Neural cell (in vitro differentiated cells): ENCODE data around the gene INHBC. TPM values are rescaled to one million over a fixed set of nuclear protein-coding genes. Genes with fewer than 3 reads are reported as not detected.

Source experiments
- H2AFZ ChIP-seq: fragments of 200-600, 300-800 bp; sonication (generic), shearing (Covaris generic); 2 replicates; pipeline ENCODE4 v1.6.0; 2014; ENCODE audit warnings: low read depth, mild to moderate bottlenecking, antibody characterized with exemption, low read length, moderate library complexity
- H3F3A ChIP-seq: fragments of 200-600 bp; shearing (Covaris generic); 2 replicates; pipeline ENCODE4 v1.6.1; 2016; ENCODE audit warnings: mild to moderate bottlenecking, moderate library complexity, mixed read lengths, antibody characterized with exemption, low read length; ENCODE audit not compliant: insufficient read depth, poor library complexity, severe bottlenecking
- H3K27ac ChIP-seq: fragments of 200-600, 300-800 bp; sonication (generic), shearing (Covaris generic); 2 replicates; pipeline ENCODE4 v1.5.1; 2014; ENCODE audit warnings: mild to moderate bottlenecking, low read length, moderate library complexity
- H3K27me3 ChIP-seq: fragments of 300-800, 200-600 bp; sonication (generic), shearing (Covaris generic); 2 replicates; pipeline ENCODE4 v1.6.0; 2014; ENCODE audit warnings: mild to moderate bottlenecking, low read depth, low read length, moderate library complexity; ENCODE audit not compliant: insufficient read depth
- H3K36me3 ChIP-seq: fragments of 300-800, 200-600 bp; sonication (generic), shearing (Covaris generic); 2 replicates; pipeline ENCODE4 v1.5.1; 2014; ENCODE audit warnings: mild to moderate bottlenecking, antibody characterized with exemption, low read length, moderate library complexity; ENCODE audit not compliant: insufficient read depth
- H3K4me2 ChIP-seq: fragments of 300-800, 200-600 bp; sonication (generic), shearing (Covaris generic); 2 replicates; pipeline ENCODE4 v1.6.0; 2014; ENCODE audit warnings: mild to moderate bottlenecking, low read length
- H3K4me3 ChIP-seq: fragments of 300-800, 200-600 bp; sonication (generic), shearing (Covaris generic); 2 replicates; pipeline ENCODE4 v1.5.1; 2014; ENCODE audit warnings: mild to moderate bottlenecking, low read length, moderate library complexity
- H3K79me2 ChIP-seq: fragments of 200-600 bp; shearing (Covaris generic); replicated peaks from 2 replicates; pipeline ENCODE4 v1.6.0; 2014; ENCODE audit warnings: mild to moderate bottlenecking, low read length, moderate library complexity; ENCODE audit not compliant: insufficient read depth
- H3K9ac ChIP-seq: fragments of 300-800, 200-600 bp; sonication (generic), shearing (Covaris generic); 2 replicates; pipeline ENCODE4 v1.6.1; 2016; ENCODE audit warnings: mild to moderate bottlenecking, low read length, mixed read lengths
- H3K9me2 ChIP-seq: fragments of 200-600 bp; shearing (Covaris generic); 2 replicates; pipeline ENCODE4 v1.6.1; 2016; ENCODE audit warnings: mild to moderate bottlenecking, low read length, mixed read lengths; ENCODE audit not compliant: insufficient read depth
- H3K9me3 ChIP-seq: fragments of 200-600, 300-800 bp; sonication (generic), shearing (Covaris generic); 2 replicates; pipeline ENCODE4 v1.6.1; 2016; ENCODE audit warnings: mild to moderate bottlenecking, mixed run types, low read length, moderate library complexity, mixed read lengths
- H4K20me1 ChIP-seq: fragments of 200-600 bp; shearing (Covaris generic); 2 replicates; pipeline ENCODE4 v1.6.1; 2016; ENCODE audit warnings: mild to moderate bottlenecking, mixed run types; ENCODE audit not compliant: insufficient read depth
- EP300 ChIP-seq: fragments of 450-650 bp; conservative IDR thresholded peaks from 2 replicates; pipeline ENCODE4 v1.6.1; 2014; ENCODE audit warnings: antibody characterized with exemption, mild to moderate bottlenecking, moderate library complexity; ENCODE audit not compliant: poor library complexity, severe bottlenecking
- EZH2 ChIP-seq: fragments of 200-600, 300-800 bp; shearing (Covaris generic), sonication (generic); IDR thresholded peaks from 2 replicates; pipeline ENCODE4 v1.6.1; 2014; ENCODE audit warnings: antibody characterized with exemption, low read length, borderline replicate concordance, mild to moderate bottlenecking; ENCODE audit not compliant: insufficient read depth, poor library complexity, severe bottlenecking
- MXI1 ChIP-seq: fragments of 450-650 bp; conservative IDR thresholded peaks from 2 replicates; pipeline ENCODE4 v1.6.1; 2014; ENCODE audit warnings: antibody characterized with exemption, mild to moderate bottlenecking; ENCODE audit not compliant: poor library complexity, severe bottlenecking
- POLR2AphosphoS5 ChIP-seq: IDR thresholded peaks from 2 replicates; pipeline ENCODE4 v1.6.1; 2012
- RAD21 ChIP-seq: fragments of 450-650 bp; conservative IDR thresholded peaks from 2 replicates; pipeline ENCODE4 v1.6.1; 2014; ENCODE audit warnings: antibody characterized with exemption, mild to moderate bottlenecking, moderate library complexity
- SMC3 ChIP-seq: fragments of 450-650 bp; conservative IDR thresholded peaks from 2 replicates; pipeline ENCODE4 v1.6.1; 2014; ENCODE audit warnings: antibody characterized with exemption, mild to moderate bottlenecking, moderate library complexity; ENCODE audit not compliant: poor library complexity
- TAF1 ChIP-seq: IDR thresholded peaks from 2 replicates; pipeline ENCODE4 v1.6.1; 2012; ENCODE audit warnings: low read depth
- polyA plus RNA-seq: library from polyadenylated mRNA; depleted of rRNA; stranded (reverse); fragments of >200 nt; gene quantifications from 2 replicates; pipeline ENCODE4 v1.2.3, GENCODE V29; 2014
- TF ChIP-seq, protein P1 (sequence below): fragments of 450-650 bp; IDR thresholded peaks from 2 replicates; pipeline ENCODE4 v1.5.1; 2014; ENCODE audit warnings: antibody characterized with exemption, mild to moderate bottlenecking, moderate library complexity; ENCODE audit not compliant: poor library complexity, severe bottlenecking
- TF ChIP-seq, protein P2 (sequence below): IDR thresholded peaks from 2 replicates; pipeline ENCODE4 v1.6.1; 2012; ENCODE audit warnings: borderline replicate concordance

INHBC gene
- polyA plus RNA-seq, 1 donor from 2014 or later = not detected

DNA sequence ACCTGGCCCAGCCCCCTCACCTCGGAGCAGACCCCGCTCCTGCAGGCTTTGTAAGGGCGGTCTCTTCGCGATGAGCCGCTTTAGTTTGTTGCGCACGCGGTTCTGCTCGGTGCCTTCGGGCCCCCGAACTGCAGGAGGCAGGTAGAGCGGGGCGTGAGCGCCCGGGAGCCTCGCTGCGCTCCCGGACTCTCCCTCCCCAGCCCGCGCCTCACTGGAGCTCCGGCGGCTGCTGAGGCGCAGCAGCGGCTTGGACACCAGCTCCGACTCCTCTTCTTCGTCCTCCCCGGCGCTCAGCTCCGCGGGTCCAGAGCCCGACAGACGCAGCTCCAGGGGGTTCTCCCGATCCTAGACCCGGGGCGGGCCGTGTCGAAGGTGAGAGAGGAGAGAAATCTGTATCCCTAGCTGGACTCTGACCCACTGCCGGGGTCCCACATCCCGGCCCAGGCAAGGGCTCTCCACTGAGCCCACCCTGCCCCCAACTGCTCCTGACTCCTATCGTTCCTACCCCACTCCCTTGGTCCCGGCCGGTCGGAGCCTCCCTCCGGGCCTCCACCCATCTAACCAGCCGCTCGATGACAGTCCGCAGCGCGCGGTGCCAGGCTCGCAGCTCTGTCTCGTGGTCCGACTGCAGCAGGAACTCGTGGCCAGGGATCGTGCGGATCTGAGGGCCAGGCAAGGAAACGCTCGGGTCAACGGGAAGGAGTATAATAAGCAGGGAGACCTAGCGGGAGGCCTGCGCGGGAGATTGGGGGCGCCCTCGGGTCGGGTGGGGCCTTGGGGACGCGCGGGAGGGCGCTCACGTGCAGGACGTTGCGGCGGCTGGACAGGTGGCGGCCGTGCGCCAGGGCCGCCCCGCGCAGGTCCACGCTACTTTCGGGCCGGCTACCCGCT lies 40.9 kb downstream of the INHBC start:
- Histone ChIP-seq H3K9me3 (no peaks in the 10 kb centered on the region), H3K9me2 (no peaks in the 10 kb centered on the region), H3K79me2 (no peaks in the 10 kb centered on the region), H3F3A (no peaks in the 10 kb centered on the region), H2AFZ (no peak overlapping the region), H3K4me3 (peak overlapping the region; percentile 61), H3K9ac (peak overlapping the region; percentile 5), H3K4me2 (no peak overlapping the region), H3K27ac (no peak overlapping the region), H3K36me3 (no peaks in the 10 kb centered on the region), H3K27me3 (peaks cover 93% of the 10 kb centered on the region), H4K20me1 (no peaks in the 10 kb centered on the region)
- TF ChIP-seq POLR2AphosphoS5 (no peak), EZH2 (peak; percentile 93), TAF1 (no peak)

- TF ChIP-seq, protein P1, sequence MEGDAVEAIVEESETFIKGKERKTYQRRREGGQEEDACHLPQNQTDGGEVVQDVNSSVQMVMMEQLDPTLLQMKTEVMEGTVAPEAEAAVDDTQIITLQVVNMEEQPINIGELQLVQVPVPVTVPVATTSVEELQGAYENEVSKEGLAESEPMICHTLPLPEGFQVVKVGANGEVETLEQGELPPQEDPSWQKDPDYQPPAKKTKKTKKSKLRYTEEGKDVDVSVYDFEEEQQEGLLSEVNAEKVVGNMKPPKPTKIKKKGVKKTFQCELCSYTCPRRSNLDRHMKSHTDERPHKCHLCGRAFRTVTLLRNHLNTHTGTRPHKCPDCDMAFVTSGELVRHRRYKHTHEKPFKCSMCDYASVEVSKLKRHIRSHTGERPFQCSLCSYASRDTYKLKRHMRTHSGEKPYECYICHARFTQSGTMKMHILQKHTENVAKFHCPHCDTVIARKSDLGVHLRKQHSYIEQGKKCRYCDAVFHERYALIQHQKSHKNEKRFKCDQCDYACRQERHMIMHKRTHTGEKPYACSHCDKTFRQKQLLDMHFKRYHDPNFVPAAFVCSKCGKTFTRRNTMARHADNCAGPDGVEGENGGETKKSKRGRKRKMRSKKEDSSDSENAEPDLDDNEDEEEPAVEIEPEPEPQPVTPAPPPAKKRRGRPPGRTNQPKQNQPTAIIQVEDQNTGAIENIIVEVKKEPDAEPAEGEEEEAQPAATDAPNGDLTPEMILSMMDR = no peak
- TF ChIP-seq EZH2 (no peak), MXI1 (no peak), TAF1 (no peak), POLR2AphosphoS5 (no peak), SMC3 (no peak), EP300 (no peak), RAD21 (no peak)
- TF ChIP-seq, protein P2, sequence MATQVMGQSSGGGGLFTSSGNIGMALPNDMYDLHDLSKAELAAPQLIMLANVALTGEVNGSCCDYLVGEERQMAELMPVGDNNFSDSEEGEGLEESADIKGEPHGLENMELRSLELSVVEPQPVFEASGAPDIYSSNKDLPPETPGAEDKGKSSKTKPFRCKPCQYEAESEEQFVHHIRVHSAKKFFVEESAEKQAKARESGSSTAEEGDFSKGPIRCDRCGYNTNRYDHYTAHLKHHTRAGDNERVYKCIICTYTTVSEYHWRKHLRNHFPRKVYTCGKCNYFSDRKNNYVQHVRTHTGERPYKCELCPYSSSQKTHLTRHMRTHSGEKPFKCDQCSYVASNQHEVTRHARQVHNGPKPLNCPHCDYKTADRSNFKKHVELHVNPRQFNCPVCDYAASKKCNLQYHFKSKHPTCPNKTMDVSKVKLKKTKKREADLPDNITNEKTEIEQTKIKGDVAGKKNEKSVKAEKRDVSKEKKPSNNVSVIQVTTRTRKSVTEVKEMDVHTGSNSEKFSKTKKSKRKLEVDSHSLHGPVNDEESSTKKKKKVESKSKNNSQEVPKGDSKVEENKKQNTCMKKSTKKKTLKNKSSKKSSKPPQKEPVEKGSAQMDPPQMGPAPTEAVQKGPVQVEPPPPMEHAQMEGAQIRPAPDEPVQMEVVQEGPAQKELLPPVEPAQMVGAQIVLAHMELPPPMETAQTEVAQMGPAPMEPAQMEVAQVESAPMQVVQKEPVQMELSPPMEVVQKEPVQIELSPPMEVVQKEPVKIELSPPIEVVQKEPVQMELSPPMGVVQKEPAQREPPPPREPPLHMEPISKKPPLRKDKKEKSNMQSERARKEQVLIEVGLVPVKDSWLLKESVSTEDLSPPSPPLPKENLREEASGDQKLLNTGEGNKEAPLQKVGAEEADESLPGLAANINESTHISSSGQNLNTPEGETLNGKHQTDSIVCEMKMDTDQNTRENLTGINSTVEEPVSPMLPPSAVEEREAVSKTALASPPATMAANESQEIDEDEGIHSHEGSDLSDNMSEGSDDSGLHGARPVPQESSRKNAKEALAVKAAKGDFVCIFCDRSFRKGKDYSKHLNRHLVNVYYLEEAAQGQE = no peak
- no peak overlapping the region for H3K4me2 ChIP-seq
- H3K9me2 ChIP-seq = no peaks in the 10 kb centered on the region
- peak overlapping the region; percentile 61 for H3K4me3 ChIP-seq
- no peak overlapping the region for H3K27ac ChIP-seq
- H3K36me3 ChIP-seq = no peaks in the 10 kb centered on the region
- no peak overlapping the region for H2AFZ ChIP-seq
- H4K20me1 ChIP-seq = no peaks in the 10 kb centered on the region
- H3K27me3 ChIP-seq = peaks cover 91% of the 10 kb centered on the region
- H3K9ac ChIP-seq = no peak overlapping the region
- H3F3A ChIP-seq = no peaks in the 10 kb centered on the region
- no peaks in the 10 kb centered on the region for H3K79me2 ChIP-seq
- no peaks in the 10 kb centered on the region for H3K9me3 ChIP-seq
Measured at GRCh38 chr12:57476162-57476992, 41.8 kb downstream of the INHBC start.
